Measurements from ENCODE around the gene NIT2.
"Not testable (repeated sequence)": the region's sequence is repeated elsewhere in the genome, so short reads cannot be mapped to it uniquely, and the experiment has no call there.

The NIT2 gene

DNA sequence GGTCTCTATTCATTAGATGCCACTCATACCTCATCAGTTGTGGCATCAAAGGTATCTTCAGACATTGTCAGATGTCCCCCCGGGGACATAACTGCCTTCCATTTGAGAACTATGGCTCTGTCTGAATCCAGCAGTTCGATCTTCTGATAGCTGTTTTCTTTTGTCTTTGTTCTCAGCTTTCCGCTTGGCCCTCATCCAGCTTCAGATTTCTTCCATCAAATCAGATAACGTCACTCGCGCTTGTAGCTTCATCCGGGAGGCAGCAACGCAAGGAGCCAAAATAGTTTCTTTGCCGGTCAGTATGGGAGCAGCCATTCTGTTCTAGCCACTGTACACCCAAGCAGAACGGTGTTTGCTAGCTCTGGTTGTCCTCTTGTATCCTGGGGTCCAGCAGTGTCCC is 4.4 kb downstream of the NIT2 start:
- no peak for DNase-seq (ENCODE audit: low read depth in 2 of 2)

DNA sequence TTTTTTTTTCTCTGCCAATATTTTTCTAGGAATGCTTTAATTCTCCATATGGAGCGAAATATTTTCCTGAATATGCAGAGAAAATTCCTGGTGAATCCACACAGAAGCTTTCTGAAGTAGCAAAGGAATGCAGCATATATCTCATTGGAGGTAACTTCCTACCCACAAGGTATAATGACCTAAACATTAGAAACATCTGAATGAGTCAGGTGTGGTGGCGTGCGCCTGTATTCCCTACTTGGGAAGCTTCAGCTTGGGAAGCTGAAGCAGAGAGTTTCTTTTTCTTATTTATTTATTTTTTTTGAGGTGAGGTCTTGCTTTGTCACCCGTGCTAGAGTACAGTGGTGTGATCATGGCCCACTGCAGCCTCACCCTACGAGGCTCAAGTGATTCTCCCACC is 5.2 kb downstream of the NIT2 start:
- no peak for DNase-seq (ENCODE audit: low read depth in 2 of 2)

DNA sequence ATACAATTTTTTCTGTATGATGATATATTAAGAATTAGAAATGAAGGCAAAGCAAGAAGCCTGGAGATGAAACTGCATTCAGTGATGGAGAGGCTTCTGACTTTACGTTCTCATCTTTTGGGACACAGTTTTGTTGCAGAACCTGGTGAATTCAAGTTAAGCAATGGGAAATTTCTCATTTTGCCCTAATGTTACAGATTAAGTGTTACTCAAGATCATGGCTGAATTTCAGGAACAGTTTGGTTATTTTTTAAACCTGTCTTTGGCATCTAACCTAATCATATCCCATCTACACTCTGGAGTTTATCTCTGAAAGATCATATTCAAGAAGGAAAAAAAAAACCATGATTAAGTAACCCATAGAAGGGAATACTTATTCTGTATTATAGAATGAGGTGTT is 6.0 kb downstream of the NIT2 start:
- DNase-seq (ENCODE audit: low read depth in 2 of 2): no peak

DNA sequence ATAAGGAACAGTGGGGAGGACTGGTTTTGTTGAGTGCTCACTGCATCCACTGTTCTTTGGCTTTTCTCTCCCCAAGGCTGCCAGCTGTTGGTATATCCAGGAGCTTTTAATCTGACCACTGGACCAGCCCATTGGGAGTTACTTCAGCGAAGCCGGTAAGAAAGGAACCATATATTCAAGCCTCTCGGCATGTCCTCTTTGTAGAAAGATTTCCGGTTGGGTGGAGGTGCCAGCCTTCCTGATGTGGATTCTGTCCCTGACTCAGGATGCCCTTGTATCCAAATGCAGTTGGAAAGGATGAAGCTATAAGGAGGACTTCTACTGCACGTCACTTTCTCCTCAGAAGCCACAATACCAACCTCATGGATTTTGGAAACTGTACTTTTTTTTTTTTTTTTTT is 14.2 kb downstream of the NIT2 start:
- no peak for DNase-seq (ENCODE audit: low read depth in 2 of 2)

DNA sequence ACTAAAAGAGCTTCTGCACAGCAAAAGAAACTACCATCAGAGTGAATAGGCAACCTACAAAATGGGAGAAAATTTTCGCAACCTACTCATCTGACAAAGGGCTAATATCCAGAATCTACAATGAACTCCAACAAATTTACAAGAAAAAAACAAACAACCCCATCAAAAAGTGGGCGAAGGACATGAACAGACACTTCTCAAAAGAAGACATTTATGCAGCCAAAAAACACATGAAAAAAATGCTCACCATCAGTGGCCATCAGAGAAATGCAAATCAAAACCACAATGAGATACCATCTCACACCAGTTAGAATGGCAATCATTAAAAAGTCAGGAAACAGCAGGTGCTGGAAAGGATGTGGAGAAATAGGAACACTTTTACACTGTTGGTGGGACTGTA is 17.2 kb downstream of the NIT2 start:
- DNase-seq (ENCODE audit: low read depth in 2 of 2): not testable (repeated sequence)

DNA sequence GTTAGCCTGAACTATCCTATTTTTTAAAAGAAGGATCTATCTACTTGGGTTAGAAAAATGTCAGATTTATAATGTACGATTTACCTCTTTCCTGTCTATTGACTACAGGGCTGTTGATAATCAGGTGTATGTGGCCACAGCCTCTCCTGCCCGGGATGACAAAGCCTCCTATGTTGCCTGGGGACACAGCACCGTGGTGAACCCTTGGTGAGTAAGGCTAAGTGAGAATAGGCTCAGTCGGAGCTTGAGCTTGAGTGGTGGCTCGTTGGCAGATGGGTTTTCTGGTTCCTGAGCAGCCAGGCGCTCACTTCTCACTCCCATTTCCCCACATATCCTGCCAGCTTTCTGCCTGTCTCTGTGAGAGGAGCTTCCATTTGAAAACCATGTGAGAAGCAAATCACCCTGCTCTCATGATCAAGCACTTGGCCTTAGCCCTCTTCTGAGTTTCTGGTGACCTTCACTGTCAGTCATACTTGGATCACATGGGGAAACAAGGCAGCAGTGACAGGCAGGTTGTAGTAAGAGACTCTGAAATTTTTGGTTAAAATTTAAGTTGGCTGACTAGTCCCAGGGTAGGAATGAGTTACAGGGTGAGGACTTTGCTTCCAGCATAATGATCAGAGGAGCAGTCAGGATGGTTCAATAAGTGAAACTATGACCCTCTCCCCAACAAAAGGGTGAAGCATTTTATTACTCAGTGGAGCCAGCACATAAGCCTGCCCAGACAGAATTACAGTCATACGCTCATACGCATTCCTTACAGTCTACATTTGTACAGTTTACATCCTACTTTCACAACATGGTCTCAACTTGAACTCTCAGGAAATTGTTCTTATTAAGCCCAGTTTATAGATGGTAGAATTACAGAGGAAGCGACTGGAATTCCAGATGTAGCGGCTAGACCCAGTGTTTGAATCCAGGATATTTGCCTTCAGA is 18.0 kb downstream of the NIT2 start:
- DNase-seq (ENCODE audit: low read depth in 2 of 2): no peak

DNA sequence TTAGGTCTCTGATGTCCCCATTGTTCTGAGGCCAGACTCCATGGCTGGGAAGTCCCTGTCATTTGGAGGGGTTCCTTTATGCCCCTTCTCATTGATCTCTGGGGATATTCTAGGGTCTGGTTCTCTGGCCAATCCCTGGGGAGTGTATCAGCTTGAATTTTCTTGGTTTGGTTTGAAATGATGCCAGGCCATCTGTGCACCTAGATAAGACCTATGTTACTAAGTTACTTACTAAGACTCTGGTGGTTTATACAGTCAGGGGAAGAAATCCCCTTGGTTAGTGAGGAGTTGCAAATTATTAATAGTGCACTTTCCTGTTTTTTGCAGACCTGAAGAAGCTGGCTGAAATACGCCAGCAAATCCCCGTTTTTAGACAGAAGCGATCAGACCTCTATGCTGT is 20.3 kb downstream of the NIT2 start:
- no peak for DNase-seq (ENCODE audit: low read depth in 2 of 2)

DNA sequence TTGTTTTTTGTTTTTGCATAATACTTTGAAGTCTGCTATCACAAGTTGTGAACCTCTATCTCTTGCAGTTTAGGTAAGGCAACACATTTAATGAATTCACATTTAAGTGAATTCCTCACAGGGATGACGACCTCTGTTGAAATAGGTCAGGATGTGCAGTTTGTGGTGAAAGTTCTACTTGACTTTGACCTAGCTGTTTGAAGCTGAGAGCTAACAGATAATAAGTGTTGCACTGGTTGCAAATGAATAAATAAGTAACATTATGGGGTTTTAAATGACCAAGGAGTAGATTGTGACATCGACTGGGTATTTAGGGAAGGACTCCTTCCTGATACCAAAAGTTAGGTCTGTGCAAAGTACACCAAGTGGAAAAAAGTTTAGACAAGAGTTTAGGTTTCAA is 23.9 kb downstream of the NIT2 start:
- no peak for DNase-seq (ENCODE audit: low read depth in 2 of 2)

DNA sequence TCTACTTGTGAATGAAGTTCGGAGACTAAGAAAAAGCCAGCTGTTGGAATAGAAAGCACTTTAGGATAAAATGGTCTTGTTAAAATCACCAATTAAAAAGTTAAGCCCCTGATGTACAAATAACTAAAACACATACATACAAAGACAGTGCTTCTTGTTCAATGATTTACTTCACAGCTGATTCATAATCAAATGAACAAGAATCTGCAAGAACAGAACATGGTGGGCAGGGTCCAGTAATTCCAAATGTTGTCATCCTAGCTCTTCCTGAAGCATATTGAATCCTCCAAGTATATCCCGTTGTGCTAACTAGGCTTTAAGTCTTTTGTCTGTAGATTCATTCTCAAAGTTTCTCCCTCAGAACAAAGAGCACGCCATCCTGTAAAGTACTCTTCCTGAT is 24.5 kb downstream of the NIT2 start:
- DNase-seq (ENCODE audit: low read depth in 2 of 2): no peak

DNA sequence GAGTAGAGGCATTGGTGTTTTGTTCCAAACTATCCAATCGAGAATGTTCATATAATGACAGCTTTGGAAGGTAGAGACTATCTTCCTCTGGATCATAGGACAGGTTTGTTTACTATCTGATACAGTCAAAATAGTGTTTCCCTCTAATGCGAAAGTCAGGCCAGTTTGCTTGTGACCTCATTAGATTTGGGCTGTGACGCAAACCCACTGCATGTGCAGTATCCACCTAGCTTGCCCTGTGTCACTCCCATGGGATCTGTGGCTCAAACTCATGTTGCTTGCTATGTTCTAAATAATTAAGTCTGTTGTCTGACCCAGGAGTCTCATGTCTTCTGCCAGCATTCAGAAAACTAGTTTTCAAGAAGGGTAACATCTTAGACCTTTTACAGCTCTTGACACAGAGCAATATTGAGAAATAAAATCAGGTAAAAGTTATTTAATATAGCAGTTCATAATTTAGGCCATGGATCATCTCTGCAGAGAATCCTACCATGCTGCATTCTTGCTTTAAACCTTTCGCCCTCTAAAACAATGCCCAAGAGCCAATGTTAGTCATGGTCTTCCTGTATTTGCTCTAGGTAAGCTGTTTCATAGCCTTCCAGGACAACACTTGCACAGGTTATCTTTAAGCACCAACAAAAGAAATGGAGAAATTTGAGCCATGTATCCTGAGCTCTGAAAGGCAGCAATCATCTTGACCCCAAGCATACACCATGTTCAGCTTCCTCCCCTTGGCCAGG is 26.4 kb downstream of the NIT2 start:
- DNase-seq (ENCODE audit: low read depth in 2 of 2): no peak

DNA sequence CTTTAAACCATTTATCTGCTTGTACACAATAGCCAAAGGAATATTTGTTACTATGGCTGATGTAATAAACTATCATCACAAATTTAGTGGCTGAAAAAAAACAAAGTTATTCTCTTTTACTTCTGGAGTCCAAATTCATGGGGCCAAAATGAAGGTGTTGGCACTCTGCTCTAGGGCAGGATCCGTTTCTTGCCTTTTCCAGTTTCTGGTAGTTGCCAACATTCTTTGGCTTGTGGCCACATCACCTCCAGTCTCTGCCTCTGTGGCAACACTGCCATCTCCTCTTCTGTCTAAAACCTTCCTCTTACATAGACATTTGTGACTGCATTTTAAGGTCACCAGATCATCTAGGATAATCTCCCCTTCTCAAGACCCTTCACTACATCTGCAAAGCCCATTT is 27.3 kb downstream of the NIT2 start:
- DNase-seq (ENCODE audit: low read depth in 2 of 2): no peak

DNA sequence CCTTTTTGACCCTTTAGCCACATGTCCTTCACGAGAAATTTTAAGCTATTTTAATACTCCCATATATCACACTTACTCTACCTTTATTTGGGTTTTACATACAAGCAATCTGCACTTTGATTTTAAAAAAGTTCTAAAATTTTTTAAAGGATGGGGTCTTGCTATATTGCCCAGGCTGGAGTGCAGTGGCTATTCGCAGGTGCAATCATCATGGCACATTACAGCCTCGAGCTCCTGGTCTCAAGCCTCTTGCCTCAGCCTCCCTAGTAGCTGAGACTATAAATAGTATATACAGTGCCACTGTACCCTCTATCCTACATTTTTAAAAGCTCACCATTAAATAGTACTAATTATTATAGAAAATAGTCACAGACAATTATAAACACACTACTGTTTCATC is 29.9 kb downstream of the NIT2 start:
- DNase-seq (ENCODE audit: low read depth in 2 of 2): no peak

DNA sequence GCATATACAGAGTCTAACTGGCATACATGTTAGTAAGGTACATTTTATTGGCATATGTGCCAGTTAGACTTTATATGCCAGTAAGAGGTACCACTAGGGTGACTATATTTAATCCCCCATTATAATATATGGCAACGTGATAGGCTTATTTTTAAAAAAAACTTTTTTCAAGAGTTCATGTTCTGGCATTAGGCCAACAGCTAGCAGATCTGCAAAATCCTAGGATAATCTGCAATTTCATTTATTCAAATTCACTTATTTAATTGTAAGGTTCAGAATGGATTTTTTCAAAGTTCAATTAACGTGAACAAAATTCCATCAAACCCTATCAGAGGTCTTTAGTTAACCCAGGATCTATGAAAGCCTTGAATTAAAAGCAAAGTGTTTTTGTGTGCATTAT is 31.9 kb downstream of the NIT2 start:
- no peak for DNase-seq (ENCODE audit: low read depth in 2 of 2)

DNA sequence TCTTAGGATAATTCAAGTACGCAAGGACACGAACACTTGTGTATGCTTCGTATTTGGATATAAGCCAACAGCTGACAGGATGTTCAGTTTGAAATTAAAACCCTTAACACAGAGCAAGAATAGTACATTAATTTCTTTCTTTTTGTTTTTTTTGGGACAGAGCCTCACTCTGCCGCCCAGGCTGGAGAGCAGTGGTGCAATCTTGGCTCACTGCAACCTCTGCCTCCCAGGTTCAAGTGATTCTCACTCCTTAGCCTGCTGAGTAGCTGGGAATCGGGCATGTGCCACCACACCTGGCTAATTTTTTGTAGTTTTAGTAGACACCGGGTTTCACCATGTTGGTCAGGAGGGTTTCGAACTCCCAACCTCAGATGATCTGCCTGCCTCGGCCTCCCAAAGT is 33.9 kb downstream of the NIT2 start:
- DNase-seq (ENCODE audit: low read depth in 2 of 2): no peak

DNA sequence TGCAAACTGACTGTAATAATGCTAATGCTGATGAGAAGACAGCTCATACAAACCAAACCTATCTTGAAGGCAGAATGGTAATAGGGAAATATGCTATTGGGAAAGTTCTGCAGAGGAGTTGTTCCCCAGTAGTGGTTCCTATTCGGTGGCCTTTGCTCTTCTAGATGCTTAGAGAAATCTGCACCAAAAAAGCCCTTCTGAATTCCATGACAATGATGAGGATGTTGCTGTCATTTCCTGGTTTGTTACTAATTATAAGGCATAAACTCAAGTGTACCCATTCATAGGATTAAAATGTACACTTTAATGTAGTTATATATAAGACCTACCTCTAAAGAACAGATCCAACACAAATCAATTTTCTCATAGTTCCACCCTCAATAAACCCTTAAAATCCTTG is 36.2 kb downstream of the NIT2 start:
- DNase-seq (ENCODE audit: low read depth in 2 of 2): no peak

DNA sequence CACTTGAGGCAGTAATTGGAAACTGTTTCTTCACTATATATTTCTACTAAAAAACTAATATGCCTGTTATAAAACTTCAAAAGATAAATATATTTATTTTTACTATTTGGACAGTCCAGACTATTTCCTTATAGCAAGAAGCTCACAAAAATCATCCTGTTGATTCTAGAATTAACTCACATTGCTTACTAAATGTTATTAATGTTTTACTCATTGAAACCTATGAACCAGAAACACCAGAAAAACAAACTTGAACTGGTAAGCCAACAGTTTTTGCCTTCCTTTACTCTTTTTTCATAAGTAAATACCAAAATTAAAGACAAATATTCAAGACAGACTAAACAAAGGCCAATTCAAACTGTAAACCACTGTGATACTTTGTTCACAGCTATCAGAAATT is 40.0 kb downstream of the NIT2 start:
- no peak for DNase-seq (ENCODE audit: low read depth in 2 of 2)

DNA sequence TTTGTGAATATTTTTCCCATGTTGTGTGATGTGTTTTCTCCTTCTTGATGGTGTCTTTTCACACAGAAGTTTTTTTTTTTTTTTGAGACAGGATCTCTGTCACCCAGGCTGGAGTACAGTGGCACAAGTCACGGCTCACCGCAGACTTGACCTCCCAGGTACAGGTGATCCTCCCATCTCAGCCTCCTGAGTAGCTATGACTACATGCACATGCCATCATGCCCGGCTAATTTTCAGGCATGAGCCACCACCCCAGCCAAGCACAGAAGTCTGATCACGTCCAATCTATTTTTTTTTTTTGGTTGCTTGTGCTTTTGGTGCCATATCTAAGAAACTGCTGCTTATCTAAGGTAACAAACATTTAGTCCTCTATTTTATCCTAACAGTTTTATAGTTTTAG is 41.7 kb downstream of the NIT2 start:
- no peak for DNase-seq (ENCODE audit: low read depth in 2 of 2)

DNA sequence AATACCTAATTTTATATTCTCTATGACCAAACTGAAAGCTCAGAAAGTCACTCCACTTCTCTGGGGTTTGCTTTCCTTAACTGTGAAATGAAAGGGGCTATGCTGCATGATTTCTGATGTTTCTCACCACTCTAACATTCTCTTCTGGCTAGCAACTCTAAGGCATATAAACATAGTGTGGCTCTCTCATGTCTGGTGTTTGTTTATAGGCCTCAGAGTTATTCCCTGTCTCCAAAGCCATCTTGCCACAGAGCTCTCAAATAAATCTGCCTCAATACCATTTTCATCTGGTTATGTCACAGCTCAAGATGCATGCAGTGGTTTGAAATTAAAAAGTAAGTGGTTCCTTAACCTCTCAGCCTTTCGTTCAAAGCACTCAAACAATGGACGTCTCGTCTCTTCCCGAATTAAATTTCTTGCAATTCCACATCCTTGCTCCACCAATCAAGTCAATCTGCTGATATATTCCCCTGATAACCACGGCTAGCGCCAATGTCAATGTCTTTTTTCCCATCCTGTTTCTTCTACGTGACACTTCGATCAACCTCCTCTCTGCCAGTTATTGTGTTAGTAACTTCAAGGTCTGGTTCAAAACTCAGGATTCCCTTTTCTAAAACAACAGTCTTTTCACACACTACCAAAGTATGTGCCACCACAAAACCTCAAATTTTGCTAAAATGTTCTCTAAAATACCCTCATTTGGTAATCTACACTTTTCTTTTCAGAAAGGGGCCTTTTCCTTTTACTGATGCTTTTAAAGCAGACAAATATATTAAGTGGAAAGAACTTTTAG is 50.4 kb downstream of the NIT2 start:
- no peak for DNase-seq (ENCODE audit: low read depth in 2 of 2)

DNA sequence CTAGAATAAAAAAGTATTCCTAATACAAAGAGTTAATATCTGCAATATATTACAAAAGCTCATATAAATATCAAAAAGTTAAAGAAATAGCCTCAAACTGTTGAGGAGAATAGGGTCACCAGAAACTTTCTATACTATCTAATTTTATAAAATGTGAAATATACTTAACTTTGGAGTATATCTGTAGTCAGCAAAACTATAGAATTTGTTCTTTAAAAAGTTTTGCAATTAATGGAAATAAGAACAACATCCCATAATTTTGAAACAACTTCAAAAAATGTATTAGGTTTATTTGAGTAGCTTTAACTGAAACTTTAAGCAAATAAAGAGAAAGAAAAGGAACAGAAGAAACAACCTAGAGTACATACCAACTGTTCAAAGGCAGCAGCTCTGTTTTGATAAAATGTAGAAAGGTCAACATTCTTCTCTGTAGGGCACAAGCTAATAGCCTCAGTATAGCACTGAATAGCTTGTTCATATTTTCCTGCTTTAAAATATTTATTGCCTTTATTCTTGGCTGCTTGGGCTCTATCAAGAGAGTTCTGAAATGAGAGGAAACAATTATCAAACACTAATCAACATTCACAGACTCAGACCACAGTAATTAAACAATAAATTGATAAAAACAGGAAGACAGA is 52.0 kb downstream of the NIT2 start:
- no peak for DNase-seq (ENCODE audit: low read depth in 2 of 2)

DNA sequence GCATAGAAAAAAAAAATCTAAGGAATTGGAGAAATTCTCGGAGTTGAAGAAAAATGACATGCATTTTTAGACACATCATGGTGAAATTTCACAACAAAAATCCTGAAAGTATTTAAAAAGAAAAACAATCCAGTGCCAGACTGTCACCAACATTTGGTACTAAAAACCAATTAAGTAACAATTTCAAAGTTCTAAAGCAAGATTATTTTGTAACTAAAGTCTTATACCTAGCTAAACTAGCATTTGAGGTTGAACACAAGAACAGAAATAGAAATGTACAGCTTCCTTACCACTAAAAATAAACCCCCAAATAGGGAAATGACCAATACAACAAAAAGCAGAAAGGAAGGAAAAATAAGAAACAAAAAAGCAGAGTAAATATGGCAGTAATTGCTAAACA is 54.5 kb downstream of the NIT2 start:
- DNase-seq (ENCODE audit: low read depth in 2 of 2): no peak

DNA sequence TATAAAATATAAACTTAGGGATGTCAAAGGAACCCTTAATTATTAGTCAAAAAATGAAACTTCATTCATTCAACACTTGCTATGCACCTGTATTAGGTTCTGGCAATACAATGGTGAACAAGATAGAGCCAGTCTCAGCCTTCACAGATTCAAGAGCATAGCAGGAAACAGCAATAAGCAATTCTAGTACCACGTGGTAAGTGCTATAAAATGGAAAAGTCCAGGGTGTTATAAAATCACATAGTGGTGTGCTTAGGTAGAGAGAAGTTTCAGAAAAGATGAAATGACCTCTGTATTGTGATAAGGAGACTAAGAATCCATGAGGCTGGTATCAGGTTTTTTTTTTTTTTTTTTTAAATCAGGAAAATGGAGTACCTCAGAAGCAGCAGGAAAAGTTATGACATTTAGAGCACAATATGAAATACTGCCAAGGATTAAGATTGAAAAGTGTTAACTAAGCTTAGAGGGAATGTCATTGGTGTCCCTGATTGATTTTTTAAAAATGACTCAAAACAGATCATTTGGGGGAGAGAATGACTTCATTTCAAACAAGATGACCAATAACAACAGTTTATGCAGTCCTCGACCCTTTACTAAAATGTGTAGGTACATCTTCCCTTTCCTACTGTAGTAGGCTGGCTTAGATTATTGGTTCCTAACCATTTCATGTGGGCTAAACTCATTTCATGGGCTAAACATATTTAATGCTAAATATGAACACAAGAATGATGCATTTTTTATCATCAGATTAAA is 61.3 kb downstream of the NIT2 start:
- no peak for DNase-seq (ENCODE audit: low read depth in 2 of 2)

Data from stimulated activated CD8-positive, alpha-beta memory T cell treated with anti-CD3 and anti-CD28 coated beads, Interleukin-7, amount 100 ng/mL, for 4 hours (primary cell).